OCI-LY3 (cell line): ENCODE data around the gene POLL.

Experiments used
- H2AFZ ChIP-seq: fragments of 200-600, 300-600 bp; shearing (Covaris generic); 2 replicates; pipeline ENCODE4 v1.6.0; 2014; ENCODE audit warnings: antibody characterized with exemption, low read depth, low read length
- H3K27ac ChIP-seq: fragments of 200-600, 300-600 bp; sonication (generic); 2 replicates; pipeline ENCODE4 v1.5.1; 2014; ENCODE audit warnings: mild to moderate bottlenecking, low read length, moderate library complexity, mixed read lengths
- H3K27me3 ChIP-seq: fragments of 200-600, 300-600 bp; sonication (generic); 2 replicates; pipeline ENCODE4 v1.6.1; 2014; ENCODE audit warnings: low read depth, low read length, mixed read lengths
- H3K36me3 ChIP-seq: fragments of 200-600, 300-600 bp; sonication (generic); replicated peaks from 2 replicates; pipeline ENCODE3; 2014; ENCODE audit warnings: low read depth, low read length, mixed read lengths
- H3K4me1 ChIP-seq: fragments of 300-600, 200-600 bp; sonication (generic); 2 replicates; pipeline ENCODE4 v1.6.1; 2014; ENCODE audit warnings: low read length, mixed read lengths
- H3K4me2 ChIP-seq: fragments of 200-600, 300-600 bp; sonication (generic); 2 replicates; pipeline ENCODE4 v1.6.1; 2014; ENCODE audit warnings: low read length, mixed read lengths
- H3K4me3 ChIP-seq: fragments of 300-600, 200-600 bp; sonication (generic); 2 replicates; pipeline ENCODE4 v1.5.1; 2014; ENCODE audit warnings: antibody characterized with exemption, mild to moderate bottlenecking, low read length, moderate library complexity
- H3K79me2 ChIP-seq: fragments of 300-600, 200-600 bp; shearing (Covaris generic); 2 replicates; pipeline ENCODE4 v1.6.1; 2014; ENCODE audit warnings: mild to moderate bottlenecking, low read length, mixed read lengths
- H3K9ac ChIP-seq: fragments of 300-600, 200-600 bp; shearing (Covaris generic); 2 replicates; pipeline ENCODE4 v1.6.0; 2014; ENCODE audit warnings: mild to moderate bottlenecking, low read length, moderate library complexity
- H3K9me3 ChIP-seq: fragments of 200-600, 300-600 bp; shearing (Covaris generic); 2 replicates; pipeline ENCODE4 v1.6.1; 2014; ENCODE audit warnings: low read length, mixed read lengths; ENCODE audit not compliant: insufficient read depth
- H4K20me1 ChIP-seq: fragments of 200-600, 300-600 bp; sonication (generic); 2 replicates; pipeline ENCODE4 v1.6.1; 2016; ENCODE audit warnings: low read length, mixed read lengths; ENCODE audit not compliant: insufficient read depth
- CTCF ChIP-seq: fragments of 200-600, 300-600 bp; sonication (generic); IDR thresholded peaks from 2 replicates; pipeline ENCODE4 v1.5.1; 2014; ENCODE audit warnings: antibody characterized with exemption, low read length, low read depth
- EZH2phosphoT487 ChIP-seq: fragments of 200-600 bp; shearing (Covaris generic); IDR thresholded peaks from 2 replicates; pipeline ENCODE4 v1.6.1; 2018; ENCODE audit warnings: antibody characterized with exemption, mixed run types, low read depth

The POLL gene

GRCh38 chr10:101585841-101586240 is 2.2 kb downstream of the POLL start:
- TF ChIP-seq EZH2phosphoT487 (no peak), CTCF (no peak)
- H3K27ac ChIP-seq: no peak overlapping the region
- H3K4me2 ChIP-seq: no peak overlapping the region
- H2AFZ ChIP-seq: no peak overlapping the region
- H3K9ac ChIP-seq: no peak overlapping the region
- H3K4me1 ChIP-seq: peaks cover 11% of the 10 kb centered on the region
- H3K36me3 ChIP-seq: no peaks in the 10 kb centered on the region
- H3K9me3 ChIP-seq: no peaks in the 10 kb centered on the region
- no peak overlapping the region for H3K4me3 ChIP-seq
- no peaks in the 10 kb centered on the region for H4K20me1 ChIP-seq
- no peaks in the 10 kb centered on the region for H3K27me3 ChIP-seq
- peaks cover 9% of the 10 kb centered on the region for H3K79me2 ChIP-seq

- Histone ChIP-seq H3K79me2 (no peaks in the 10 kb centered on the region), H3K27me3 (no peaks in the 10 kb centered on the region), H3K4me3 (no peak overlapping the region), H3K9ac (no peak overlapping the region), H2AFZ (no peak overlapping the region), H3K27ac (no peak overlapping the region), H3K36me3 (no peaks in the 10 kb centered on the region), H3K4me1 (no peaks in the 10 kb centered on the region), H4K20me1 (no peaks in the 10 kb centered on the region), H3K9me3 (no peaks in the 10 kb centered on the region), H3K4me2 (no peak overlapping the region)
- no peak for TF ChIP-seq EZH2phosphoT487
- no peak for TF ChIP-seq CTCF
Measured at GRCh38 chr10:101580486-101581399, 7.3 kb downstream of the POLL start.

GRCh38 chr10:101579516-101579870 is 8.6 kb downstream of the POLL start:
- Histone ChIP-seq H3K27ac (no peak overlapping the region), H3K36me3 (no peaks in the 10 kb centered on the region), H3K4me2 (no peak overlapping the region), H2AFZ (no peak overlapping the region), H3K9me3 (no peaks in the 10 kb centered on the region), H3K79me2 (no peaks in the 10 kb centered on the region), H3K27me3 (no peaks in the 10 kb centered on the region), H3K4me1 (no peaks in the 10 kb centered on the region), H3K9ac (no peak overlapping the region), H4K20me1 (no peaks in the 10 kb centered on the region), H3K4me3 (no peak overlapping the region)
- TF ChIP-seq CTCF (no peak), EZH2phosphoT487 (no peak)

- no peaks in the 10 kb centered on the region for H3K4me1 ChIP-seq
- no peaks in the 10 kb centered on the region for H3K9me3 ChIP-seq
- H2AFZ ChIP-seq: no peak overlapping the region
- TF ChIP-seq EZH2phosphoT487: no peak
- no peak for TF ChIP-seq CTCF
- no peaks in the 10 kb centered on the region for H3K79me2 ChIP-seq
- no peak overlapping the region for H3K27ac ChIP-seq
- no peak overlapping the region for H3K4me3 ChIP-seq
- H3K36me3 ChIP-seq: no peaks in the 10 kb centered on the region
- H3K9ac ChIP-seq: no peak overlapping the region
- H3K27me3 ChIP-seq: no peaks in the 10 kb centered on the region
- no peak overlapping the region for H3K4me2 ChIP-seq
- no peaks in the 10 kb centered on the region for H4K20me1 ChIP-seq
Measured at GRCh38 chr10:101578803-101579515, 9.1 kb downstream of the POLL start.
